HEK293 (cell line): ENCODE results near the gene IGSF9B.

ENCODE experiments used
- GLI4 ChIP-seq: fragments of 450-650 bp; formaldehyde crosslinking; IDR thresholded peaks from 2 replicates; pipeline ENCODE4 v1.5.1; 2016; ENCODE audit warnings: missing biosample characterization, missing genetic modification characterization
- GLIS1 ChIP-seq: fragments of 450-650 bp; formaldehyde crosslinking; IDR thresholded peaks from 2 replicates; pipeline ENCODE4 v1.5.1; 2016; ENCODE audit warnings: missing biosample characterization, missing genetic modification characterization
- OSR2 ChIP-seq: fragments of 450-650 bp; formaldehyde crosslinking; IDR thresholded peaks from 2 replicates; pipeline ENCODE4 v1.5.1; 2016; ENCODE audit warnings: missing biosample characterization, missing genetic modification characterization
- RBAK ChIP-seq: fragments of 450-650 bp; formaldehyde crosslinking; IDR thresholded peaks from 2 replicates; pipeline ENCODE4 v1.5.1; 2016; ENCODE audit warnings: missing biosample characterization, missing genetic modification characterization
- SALL2 ChIP-seq: fragments of 450-650 bp; formaldehyde crosslinking; IDR thresholded peaks from 2 replicates; pipeline ENCODE4 v1.5.0; 2017; ENCODE audit warnings: missing biosample characterization, mild to moderate bottlenecking, missing genetic modification characterization, borderline replicate concordance
- SCRT1 ChIP-seq: fragments of 450-650 bp; formaldehyde crosslinking; IDR thresholded peaks from 2 replicates; pipeline ENCODE4 v1.5.1; 2016; ENCODE audit warnings: missing biosample characterization, missing genetic modification characterization, borderline replicate concordance
- ZBTB20 ChIP-seq: fragments of 450-650 bp; formaldehyde crosslinking; IDR thresholded peaks from 2 replicates; pipeline ENCODE4 v1.5.1; 2016; ENCODE audit warnings: missing biosample characterization, missing genetic modification characterization
- ZBTB48 ChIP-seq: fragments of 450-650 bp; formaldehyde crosslinking; IDR thresholded peaks from 2 replicates; pipeline ENCODE4 v1.5.1; 2016; ENCODE audit warnings: missing biosample characterization, missing genetic modification characterization
- ZBTB8A ChIP-seq: fragments of 450-650 bp; formaldehyde crosslinking; IDR thresholded peaks from 2 replicates; pipeline ENCODE4 v1.5.1; 2016; ENCODE audit warnings: missing biosample characterization, missing genetic modification characterization
- ZFP37 ChIP-seq: fragments of 450-650 bp; formaldehyde crosslinking; IDR thresholded peaks from 2 replicates; pipeline ENCODE4 v1.5.1; 2016; ENCODE audit warnings: missing biosample characterization, missing genetic modification characterization
- ZNF140 ChIP-seq: fragments of 450-650 bp; formaldehyde crosslinking; IDR thresholded peaks from 2 replicates; pipeline ENCODE4 v1.5.1; 2016; ENCODE audit warnings: missing biosample characterization, missing genetic modification characterization
- ZNF146 ChIP-seq: fragments of 450-650 bp; formaldehyde crosslinking; IDR thresholded peaks from 2 replicates; pipeline ENCODE4 v1.5.1; 2016; ENCODE audit warnings: missing biosample characterization, missing genetic modification characterization
- ZNF169 ChIP-seq: fragments of 450-650 bp; formaldehyde crosslinking; IDR thresholded peaks from 2 replicates; pipeline ENCODE4 v1.5.1; 2016; ENCODE audit warnings: missing biosample characterization, missing genetic modification characterization
- ZNF341 ChIP-seq: fragments of 450-650 bp; formaldehyde crosslinking; IDR thresholded peaks from 2 replicates; pipeline ENCODE4; 2016; ENCODE audit warnings: low read depth, missing biosample characterization, missing genetic modification characterization
- ZNF433 ChIP-seq: fragments of 450-650 bp; formaldehyde crosslinking; IDR thresholded peaks from 2 replicates; pipeline ENCODE4 v1.5.1; 2016; ENCODE audit warnings: missing biosample characterization, missing genetic modification characterization, low read depth
- ZNF529 ChIP-seq: fragments of 450-650 bp; formaldehyde crosslinking; IDR thresholded peaks from 2 replicates; pipeline ENCODE4 v1.5.1; 2017; ENCODE audit warnings: missing genetic modification characterization, missing biosample characterization; ENCODE audit not compliant: insufficient replicate concordance
- ZNF624 ChIP-seq: fragments of 450-650 bp; formaldehyde crosslinking; IDR thresholded peaks from 2 replicates; pipeline ENCODE4 v1.5.1; 2017; ENCODE audit warnings: missing biosample characterization, missing genetic modification characterization
- ZNF664 ChIP-seq: fragments of 450-650 bp; formaldehyde crosslinking; IDR thresholded peaks from 2 replicates; pipeline ENCODE4 v1.5.1; 2016; ENCODE audit warnings: missing biosample characterization, missing genetic modification characterization
- ZNF837 ChIP-seq: fragments of 450-650 bp; formaldehyde crosslinking; IDR thresholded peaks from 2 replicates; pipeline ENCODE4 v1.5.1; 2016; ENCODE audit warnings: missing biosample characterization, missing genetic modification characterization
- TF ChIP-seq, protein P1 (sequence below): fragments of 450-650 bp; formaldehyde crosslinking; IDR thresholded peaks from 2 replicates; pipeline ENCODE4 v1.5.1; 2016; ENCODE audit warnings: missing biosample characterization, missing genetic modification characterization
- TF ChIP-seq, protein P2 (sequence below): fragments of 450-650 bp; formaldehyde crosslinking; IDR thresholded peaks from 2 replicates; pipeline ENCODE4 v1.5.1; 2016; ENCODE audit warnings: missing biosample characterization, missing genetic modification characterization
- TF ChIP-seq, protein P3 (sequence below): fragments of 450-650 bp; formaldehyde crosslinking; IDR thresholded peaks from 2 replicates; pipeline ENCODE4 v1.5.1; 2016; ENCODE audit warnings: missing biosample characterization, missing genetic modification characterization
- TF ChIP-seq, protein P4 (sequence below): fragments of 450-650 bp; formaldehyde crosslinking; IDR thresholded peaks from 2 replicates; pipeline ENCODE4 v1.5.1; 2016; ENCODE audit warnings: missing biosample characterization, missing genetic modification characterization
- TF ChIP-seq, protein P5 (sequence below): fragments of 450-650 bp; formaldehyde crosslinking; optimal IDR thresholded peaks from 2 replicates; pipeline ENCODE3; 2016; ENCODE audit warnings: missing biosample characterization, mild to moderate bottlenecking, missing genetic modification characterization
- TF ChIP-seq, protein P6 (sequence below): fragments of 450-650 bp; formaldehyde crosslinking; IDR thresholded peaks from 2 replicates; pipeline ENCODE4 v1.5.1; 2016; ENCODE audit warnings: missing biosample characterization, missing genetic modification characterization
- TF ChIP-seq, protein P7 (sequence below): fragments of 450-650 bp; formaldehyde crosslinking; conservative IDR thresholded peaks from 2 replicates; pipeline ENCODE4 v1.5.1; 2016; ENCODE audit warnings: low read depth, missing biosample characterization, missing genetic modification characterization
- TF ChIP-seq, protein P8 (sequence below): fragments of 450-650 bp; formaldehyde crosslinking; IDR thresholded peaks from 2 replicates; pipeline ENCODE4 v1.5.1; 2016; ENCODE audit warnings: missing biosample characterization, missing genetic modification characterization

The IGSF9B gene

DNA sequence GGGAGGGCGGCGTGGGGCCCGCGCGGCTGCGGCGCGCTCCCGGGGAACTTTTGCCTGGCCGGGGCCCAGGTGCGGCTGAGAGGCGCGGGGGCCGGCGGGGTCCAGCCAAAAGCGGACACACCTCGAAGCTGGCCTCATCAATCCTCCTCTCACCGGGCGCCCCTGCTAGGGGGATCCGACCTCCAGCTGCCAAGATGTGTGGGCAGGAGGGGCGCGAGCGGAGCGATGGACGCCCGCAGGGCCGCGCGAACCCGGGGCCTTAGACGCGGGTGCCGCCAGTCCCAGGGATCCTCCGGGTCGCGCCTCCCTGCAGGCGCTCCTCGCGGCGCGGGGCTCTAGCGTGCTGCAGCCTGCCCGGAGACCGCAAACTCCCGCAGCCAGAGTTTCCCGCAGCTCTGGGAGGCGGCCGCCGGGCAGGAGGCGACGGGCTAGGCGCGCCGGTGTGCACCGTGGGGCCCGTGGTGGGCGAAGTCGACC lies 785 bp downstream of the IGSF9B start (continued):
- TF ChIP-seq, protein P1, sequence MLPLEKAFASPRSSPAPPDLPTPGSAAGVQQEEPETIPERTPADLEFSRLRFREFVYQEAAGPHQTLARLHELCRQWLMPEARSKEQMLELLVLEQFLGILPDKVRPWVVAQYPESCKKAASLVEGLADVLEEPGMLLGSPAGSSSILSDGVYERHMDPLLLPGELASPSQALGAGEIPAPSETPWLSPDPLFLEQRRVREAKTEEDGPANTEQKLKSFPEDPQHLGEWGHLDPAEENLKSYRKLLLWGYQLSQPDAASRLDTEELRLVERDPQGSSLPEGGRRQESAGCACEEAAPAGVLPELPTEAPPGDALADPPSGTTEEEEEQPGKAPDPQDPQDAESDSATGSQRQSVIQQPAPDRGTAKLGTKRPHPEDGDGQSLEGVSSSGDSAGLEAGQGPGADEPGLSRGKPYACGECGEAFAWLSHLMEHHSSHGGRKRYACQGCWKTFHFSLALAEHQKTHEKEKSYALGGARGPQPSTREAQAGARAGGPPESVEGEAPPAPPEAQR (tag by site-specific recombination): no peak
- TF ChIP-seq SCRT1 (tag by site-specific recombination) (no peak), ZNF529 (no peak), ZBTB8A (tag by site-specific recombination) (peak; percentile 62), ZNF837 (no peak), SALL2 (tag by site-specific recombination) (no peak), ZNF664 (tag by site-specific recombination) (no peak), ZBTB20 (tag by site-specific recombination) (peak; percentile 62; the same call in 1 of the 2 replicates), OSR2 (tag by site-specific recombination) (no peak), GLI4 (tag by site-specific recombination) (no peak), ZBTB48 (tag by site-specific recombination) (no peak), ZNF341 (tag by site-specific recombination) (no peak), ZNF433 (tag by site-specific recombination) (no peak), ZFP37 (tag by site-specific recombination) (no peak), ZNF146 (tag by site-specific recombination) (no peak), ZNF624 (tag by site-specific recombination) (no peak), ZNF169 (tag by site-specific recombination) (no peak), RBAK (tag by site-specific recombination) (no peak), ZNF140 (tag by site-specific recombination) (no peak), GLIS1 (tag by site-specific recombination) (peak; percentile 23; the same call in 1 of the 2 replicates)
- TF ChIP-seq, protein P2, sequence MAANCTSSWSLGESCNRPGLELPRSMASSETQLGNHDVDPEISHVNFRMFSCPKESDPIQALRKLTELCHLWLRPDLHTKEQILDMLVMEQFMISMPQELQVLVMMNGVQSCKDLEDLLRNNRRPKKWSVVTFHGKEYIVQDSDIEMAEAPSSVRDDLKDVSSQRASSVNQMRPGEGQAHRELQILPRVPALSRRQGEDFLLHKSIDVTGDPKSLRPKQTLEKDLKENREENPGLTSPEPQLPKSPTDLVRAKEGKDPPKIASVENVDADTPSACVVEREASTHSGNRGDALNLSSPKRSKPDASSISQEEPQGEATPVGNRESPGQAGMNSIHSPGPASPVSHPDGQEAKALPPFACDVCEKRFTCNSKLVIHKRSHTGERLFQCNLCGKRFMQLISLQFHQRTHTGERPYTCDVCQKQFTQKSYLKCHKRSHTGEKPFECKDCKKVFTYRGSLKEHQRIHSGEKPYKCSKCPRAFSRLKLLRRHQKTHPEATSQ (tag by site-specific recombination): no peak
- TF ChIP-seq, protein P3, sequence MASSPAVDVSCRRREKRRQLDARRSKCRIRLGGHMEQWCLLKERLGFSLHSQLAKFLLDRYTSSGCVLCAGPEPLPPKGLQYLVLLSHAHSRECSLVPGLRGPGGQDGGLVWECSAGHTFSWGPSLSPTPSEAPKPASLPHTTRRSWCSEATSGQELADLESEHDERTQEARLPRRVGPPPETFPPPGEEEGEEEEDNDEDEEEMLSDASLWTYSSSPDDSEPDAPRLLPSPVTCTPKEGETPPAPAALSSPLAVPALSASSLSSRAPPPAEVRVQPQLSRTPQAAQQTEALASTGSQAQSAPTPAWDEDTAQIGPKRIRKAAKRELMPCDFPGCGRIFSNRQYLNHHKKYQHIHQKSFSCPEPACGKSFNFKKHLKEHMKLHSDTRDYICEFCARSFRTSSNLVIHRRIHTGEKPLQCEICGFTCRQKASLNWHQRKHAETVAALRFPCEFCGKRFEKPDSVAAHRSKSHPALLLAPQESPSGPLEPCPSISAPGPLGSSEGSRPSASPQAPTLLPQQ (tag by site-specific recombination): no peak
- TF ChIP-seq, protein P4, sequence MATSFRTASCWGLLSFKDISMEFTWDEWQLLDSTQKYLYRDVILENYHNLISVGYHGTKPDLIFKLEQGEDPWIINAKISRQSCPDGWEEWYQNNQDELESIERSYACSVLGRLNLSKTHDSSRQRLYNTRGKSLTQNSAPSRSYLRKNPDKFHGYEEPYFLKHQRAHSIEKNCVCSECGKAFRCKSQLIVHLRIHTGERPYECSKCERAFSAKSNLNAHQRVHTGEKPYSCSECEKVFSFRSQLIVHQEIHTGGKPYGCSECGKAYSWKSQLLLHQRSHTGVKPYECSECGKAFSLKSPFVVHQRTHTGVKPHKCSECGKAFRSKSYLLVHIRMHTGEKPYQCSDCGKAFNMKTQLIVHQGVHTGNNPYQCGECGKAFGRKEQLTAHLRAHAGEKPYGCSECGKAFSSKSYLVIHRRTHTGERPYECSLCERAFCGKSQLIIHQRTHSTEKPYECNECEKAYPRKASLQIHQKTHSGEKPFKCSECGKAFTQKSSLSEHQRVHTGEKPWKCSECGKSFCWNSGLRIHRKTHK: no peak
- TF ChIP-seq, protein P5, sequence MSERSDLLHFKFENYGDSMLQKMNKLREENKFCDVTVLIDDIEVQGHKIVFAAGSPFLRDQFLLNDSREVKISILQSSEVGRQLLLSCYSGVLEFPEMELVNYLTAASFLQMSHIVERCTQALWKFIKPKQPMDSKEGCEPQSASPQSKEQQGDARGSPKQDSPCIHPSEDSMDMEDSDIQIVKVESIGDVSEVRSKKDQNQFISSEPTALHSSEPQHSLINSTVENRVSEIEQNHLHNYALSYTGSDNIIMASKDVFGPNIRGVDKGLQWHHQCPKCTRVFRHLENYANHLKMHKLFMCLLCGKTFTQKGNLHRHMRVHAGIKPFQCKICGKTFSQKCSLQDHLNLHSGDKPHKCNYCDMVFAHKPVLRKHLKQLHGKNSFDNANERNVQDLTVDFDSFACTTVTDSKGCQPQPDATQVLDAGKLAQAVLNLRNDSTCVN (tag by site-specific recombination): peak; percentile 73
- TF ChIP-seq, protein P6, sequence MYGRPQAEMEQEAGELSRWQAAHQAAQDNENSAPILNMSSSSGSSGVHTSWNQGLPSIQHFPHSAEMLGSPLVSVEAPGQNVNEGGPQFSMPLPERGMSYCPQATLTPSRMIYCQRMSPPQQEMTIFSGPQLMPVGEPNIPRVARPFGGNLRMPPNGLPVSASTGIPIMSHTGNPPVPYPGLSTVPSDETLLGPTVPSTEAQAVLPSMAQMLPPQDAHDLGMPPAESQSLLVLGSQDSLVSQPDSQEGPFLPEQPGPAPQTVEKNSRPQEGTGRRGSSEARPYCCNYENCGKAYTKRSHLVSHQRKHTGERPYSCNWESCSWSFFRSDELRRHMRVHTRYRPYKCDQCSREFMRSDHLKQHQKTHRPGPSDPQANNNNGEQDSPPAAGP: no peak
- TF ChIP-seq, protein P7, sequence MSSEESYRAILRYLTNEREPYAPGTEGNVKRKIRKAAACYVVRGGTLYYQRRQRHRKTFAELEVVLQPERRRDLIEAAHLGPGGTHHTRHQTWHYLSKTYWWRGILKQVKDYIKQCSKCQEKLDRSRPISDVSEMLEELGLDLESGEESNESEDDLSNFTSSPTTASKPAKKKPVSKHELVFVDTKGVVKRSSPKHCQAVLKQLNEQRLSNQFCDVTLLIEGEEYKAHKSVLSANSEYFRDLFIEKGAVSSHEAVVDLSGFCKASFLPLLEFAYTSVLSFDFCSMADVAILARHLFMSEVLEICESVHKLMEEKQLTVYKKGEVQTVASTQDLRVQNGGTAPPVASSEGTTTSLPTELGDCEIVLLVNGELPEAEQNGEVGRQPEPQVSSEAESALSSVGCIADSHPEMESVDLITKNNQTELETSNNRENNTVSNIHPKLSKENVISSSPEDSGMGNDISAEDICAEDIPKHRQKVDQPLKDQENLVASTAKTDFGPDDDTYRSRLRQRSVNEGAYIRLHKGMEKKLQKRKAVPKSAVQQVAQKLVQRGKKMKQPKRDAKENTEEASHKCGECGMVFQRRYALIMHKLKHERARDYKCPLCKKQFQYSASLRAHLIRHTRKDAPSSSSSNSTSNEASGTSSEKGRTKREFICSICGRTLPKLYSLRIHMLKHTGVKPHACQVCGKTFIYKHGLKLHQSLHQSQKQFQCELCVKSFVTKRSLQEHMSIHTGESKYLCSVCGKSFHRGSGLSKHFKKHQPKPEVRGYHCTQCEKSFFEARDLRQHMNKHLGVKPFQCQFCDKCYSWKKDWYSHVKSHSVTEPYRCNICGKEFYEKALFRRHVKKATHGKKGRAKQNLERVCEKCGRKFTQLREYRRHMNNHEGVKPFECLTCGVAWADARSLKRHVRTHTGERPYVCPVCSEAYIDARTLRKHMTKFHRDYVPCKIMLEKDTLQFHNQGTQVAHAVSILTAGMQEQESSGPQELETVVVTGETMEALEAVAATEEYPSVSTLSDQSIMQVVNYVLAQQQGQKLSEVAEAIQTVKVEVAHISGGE (tag by site-specific recombination): no peak
- TF ChIP-seq, protein P8, sequence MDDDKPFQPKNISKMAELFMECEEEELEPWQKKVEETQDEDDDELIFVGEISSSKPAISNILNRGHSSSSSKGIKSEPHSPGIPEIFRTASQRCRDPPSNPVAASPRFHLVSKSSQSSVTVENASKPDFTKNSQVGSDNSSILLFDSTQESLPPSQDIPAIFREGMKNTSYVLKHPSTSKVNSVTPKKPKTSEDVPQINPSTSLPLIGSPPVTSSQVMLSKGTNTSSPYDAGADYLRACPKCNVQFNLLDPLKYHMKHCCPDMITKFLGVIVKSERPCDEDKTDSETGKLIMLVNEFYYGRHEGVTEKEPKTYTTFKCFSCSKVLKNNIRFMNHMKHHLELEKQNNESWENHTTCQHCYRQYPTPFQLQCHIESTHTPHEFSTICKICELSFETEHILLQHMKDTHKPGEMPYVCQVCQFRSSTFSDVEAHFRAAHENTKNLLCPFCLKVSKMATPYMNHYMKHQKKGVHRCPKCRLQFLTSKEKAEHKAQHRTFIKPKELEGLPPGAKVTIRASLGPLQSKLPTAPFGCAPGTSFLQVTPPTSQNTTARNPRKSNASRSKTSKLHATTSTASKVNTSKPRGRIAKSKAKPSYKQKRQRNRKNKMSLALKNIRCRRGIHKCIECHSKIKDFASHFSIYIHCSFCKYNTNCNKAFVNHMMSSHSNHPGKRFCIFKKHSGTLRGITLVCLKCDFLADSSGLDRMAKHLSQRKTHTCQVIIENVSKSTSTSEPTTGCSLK (tag by site-specific recombination): no peak
